HepG2 (cell line): ENCODE results near the gene MRPL14. TPM values are rescaled to one million over a fixed set of nuclear protein-coding genes. Genes with fewer than 3 reads are reported as not detected.

Experiments
- EHMT2 ChIP-seq: fragments of 200-600 bp; sonication (generic); IDR thresholded peaks from 2 replicates; pipeline ENCODE4 v1.7.0; 2017; ENCODE audit warnings: antibody characterized with exemption, low read depth, low read length, borderline replicate concordance
- ELF3 ChIP-seq: IDR thresholded peaks from 2 replicates; pipeline ENCODE4 v1.6.1; 2016; ENCODE audit warnings: missing genetic modification reagents, missing compliant biosample characterization
- FOSL2 ChIP-seq: sonication (generic); formaldehyde crosslinking; IDR thresholded peaks from 2 replicates; pipeline ENCODE4 v1.4.0; 2020; ENCODE audit warnings: missing genetic modification reagents
- HNRNPL ChIP-seq: fragments of 200-400 bp; formaldehyde crosslinking; IDR thresholded peaks from 2 replicates; pipeline ENCODE4 v1.6.1; 2017; ENCODE audit warnings: mild to moderate bottlenecking, low read depth, low read length
- MEF2D ChIP-seq: sonication (generic); formaldehyde crosslinking; IDR thresholded peaks from 2 replicates; pipeline ENCODE4 v1.5.1; 2020; ENCODE audit warnings: mild to moderate bottlenecking, missing genetic modification reagents
- NCOA5 ChIP-seq: sonication (generic); formaldehyde crosslinking; IDR thresholded peaks from 2 replicates; pipeline ENCODE4 v1.4.0; 2020; ENCODE audit warnings: missing genetic modification reagents
- NPAS2 ChIP-seq: sonication (generic); formaldehyde crosslinking; IDR thresholded peaks from 2 replicates; pipeline ENCODE4 v1.8.0; 2022; ENCODE audit warnings: mild to moderate bottlenecking, missing genetic modification reagents, borderline replicate concordance
- NR2C2 ChIP-seq: sonication (generic); formaldehyde crosslinking; IDR thresholded peaks from 2 replicates; pipeline ENCODE4 v1.4.0; 2020; ENCODE audit warnings: missing genetic modification reagents, mild to moderate bottlenecking, moderate library complexity, borderline replicate concordance
- RCOR2 ChIP-seq: IDR thresholded peaks from 2 replicates; pipeline ENCODE4 v1.6.1; 2016; ENCODE audit warnings: missing biosample characterization, missing genetic modification reagents
- SIX1 ChIP-seq: sonication (generic); formaldehyde crosslinking; IDR thresholded peaks from 2 replicates; pipeline ENCODE4 v1.4.0; 2020; ENCODE audit warnings: missing genetic modification reagents, borderline replicate concordance
- SYNCRIP ChIP-seq: fragments of 200-400 bp; formaldehyde crosslinking; IDR thresholded peaks from 2 replicates; pipeline ENCODE4 v1.6.1; 2018; ENCODE audit warnings: mild to moderate bottlenecking, low read depth, low read length; ENCODE audit not compliant: insufficient read depth
- ZFP37 ChIP-seq: sonication (generic); formaldehyde crosslinking; IDR thresholded peaks from 2 replicates; pipeline ENCODE4 v1.4.0; 2020; ENCODE audit warnings: missing genetic modification reagents, borderline replicate concordance
- ZFY ChIP-seq: sonication (generic); formaldehyde crosslinking; IDR thresholded peaks from 2 replicates; pipeline ENCODE4 v1.4.0; 2020; ENCODE audit warnings: missing genetic modification reagents
- ZKSCAN8 ChIP-seq: IDR thresholded peaks from 2 replicates; pipeline ENCODE4 v1.6.1; 2016; ENCODE audit warnings: borderline replicate concordance, missing genetic modification reagents, missing compliant biosample characterization
- ZNF589 ChIP-seq: sonication (generic); formaldehyde crosslinking; conservative IDR thresholded peaks from 2 replicates; pipeline ENCODE4 v1.8.0; 2022; ENCODE audit warnings: mild to moderate bottlenecking, moderate library complexity, missing genetic modification reagents
- ZNF605 ChIP-seq: sonication (generic); formaldehyde crosslinking; IDR thresholded peaks from 2 replicates; pipeline ENCODE4 v1.8.0; 2022; ENCODE audit warnings: mild to moderate bottlenecking, missing genetic modification reagents
- ZNF652 ChIP-seq: IDR thresholded peaks from 2 replicates; pipeline ENCODE4 v1.6.1; 2016; ENCODE audit warnings: low read depth, borderline replicate concordance
- ZNF670 ChIP-seq: sonication (generic); formaldehyde crosslinking; IDR thresholded peaks from 2 replicates; pipeline ENCODE4 v1.8.0; 2022; ENCODE audit warnings: mild to moderate bottlenecking, missing genetic modification reagents, borderline replicate concordance
- ZNF674 ChIP-seq: sonication (generic); formaldehyde crosslinking; IDR thresholded peaks from 2 replicates; pipeline ENCODE4 v1.5.0; 2020; ENCODE audit warnings: low read depth, mild to moderate bottlenecking, missing genetic modification reagents
- ZNF709 ChIP-seq: sonication (generic); formaldehyde crosslinking; IDR thresholded peaks from 2 replicates; pipeline ENCODE4 v1.5.0; 2020; ENCODE audit warnings: mild to moderate bottlenecking, missing genetic modification reagents
- ZNF781 ChIP-seq: sonication (generic); formaldehyde crosslinking; IDR thresholded peaks from 2 replicates; pipeline ENCODE4 v1.5.1; 2020; ENCODE audit warnings: borderline replicate concordance, mild to moderate bottlenecking, missing genetic modification reagents; ENCODE audit errors: not compliant biosample characterization
- ZNF878 ChIP-seq: sonication (generic); formaldehyde crosslinking; IDR thresholded peaks from 2 replicates; pipeline ENCODE4 v1.8.1; 2023; ENCODE audit warnings: mild to moderate bottlenecking, missing genetic modification reagents, moderate library complexity
- polyA plus RNA-seq, 8 experiments: library from polyadenylated mRNA; depleted of rRNA in 3 of 8; stranded (reverse) in 7 of 8; unstranded in 1 of 8; fragments of >200 nt; fragmentation: Illumina TruSeq in 4 of 8; extraction: Trizol in 4 of 8; gene quantifications; 2 replicates each; pipeline versions ENCODE4 v1.2.1 to v1.2.3, GENCODE V29; 2011 to 2016; ENCODE audit warnings: low read depth in 4 of 8, missing spikeins in 1 of 8, mixed read lengths in 1 of 8; ENCODE audit not compliant: insufficient read depth in 1 of 8
- total RNA-seq, 5 experiments: library from RNA; depleted of rRNA; stranded (reverse); fragments of >200 nt; fragmentation: Illumina TruSeq; extraction: Trizol; gene quantifications; 2 replicates each; pipeline ENCODE4 v1.2.3, GENCODE V29; 2016; ENCODE audit warnings: low read depth in 1 of 5
- TF ChIP-seq, protein P1 (sequence below): sonication (generic); formaldehyde crosslinking; IDR thresholded peaks from 2 replicates; pipeline ENCODE4 v1.9.0; 2022; ENCODE audit warnings: low read depth, missing genetic modification reagents
- TF ChIP-seq, protein P2 (sequence below): sonication (generic); formaldehyde crosslinking; IDR thresholded peaks from 2 replicates; pipeline ENCODE4 v1.4.0; 2020; ENCODE audit warnings: missing genetic modification reagents
- TF ChIP-seq, protein P3 (sequence below): sonication (generic); formaldehyde crosslinking; IDR thresholded peaks from 2 replicates; pipeline ENCODE4 v1.9.0; 2021; ENCODE audit warnings: missing genetic modification reagents, borderline replicate concordance
- TF ChIP-seq, protein P4 (sequence below): sonication (generic); formaldehyde crosslinking; IDR thresholded peaks from 2 replicates; pipeline ENCODE4 v1.4.0; 2020; ENCODE audit warnings: mild to moderate bottlenecking, missing genetic modification reagents

MRPL14 gene
- total and polyA plus RNA-seq, 2 of the 13 experiments (the other 11 are each of a cell fraction or from before 2014, with no cell fraction given): 157 to 178 TPM

DNA sequence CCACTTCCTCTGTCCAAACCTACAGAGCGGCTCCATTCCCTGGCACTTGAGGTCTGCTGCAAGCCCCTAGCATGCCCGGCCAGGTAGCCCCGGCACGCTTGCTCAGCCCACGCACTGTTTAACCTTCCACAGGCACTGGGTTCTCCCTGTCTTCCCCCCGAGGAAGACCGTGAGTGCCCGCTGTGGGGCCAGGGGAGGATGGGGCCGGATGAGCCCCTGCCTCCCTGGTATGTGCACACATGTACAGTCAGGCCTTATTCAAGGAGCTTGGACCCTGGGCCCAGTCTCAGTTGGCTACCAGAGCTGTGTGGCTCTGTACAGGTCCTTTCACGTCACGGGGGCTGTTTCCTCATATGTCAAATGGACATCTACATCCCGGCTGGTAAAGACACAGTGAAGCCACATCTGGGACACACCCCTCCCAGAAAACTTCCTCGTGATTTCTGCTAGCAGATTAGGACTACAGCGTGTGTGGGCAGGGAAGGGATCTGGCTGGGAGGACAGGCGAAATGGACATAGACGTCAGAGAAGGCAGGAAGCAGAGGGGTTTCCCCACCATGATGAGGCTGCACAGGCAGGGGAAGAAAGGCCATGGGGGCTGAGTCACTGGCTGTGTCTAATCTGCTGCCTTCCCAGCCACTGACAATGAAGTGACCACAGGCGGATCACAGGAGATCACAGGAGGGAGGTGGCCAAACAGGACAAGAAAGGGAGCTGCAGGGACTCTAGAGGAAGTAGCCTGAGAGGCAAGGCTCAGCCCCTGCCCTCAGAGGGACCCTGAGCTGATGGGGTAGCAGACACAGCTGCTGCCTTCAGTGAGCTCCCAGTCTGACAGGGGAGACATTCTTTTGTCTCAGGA lies 62.9 kb downstream of the MRPL14 start (continued):
- TF ChIP-seq FOSL2 (CRISPR knock-in tag) (peak; percentile 76), ZNF605 (CRISPR knock-in tag) (no peak), ZFY (CRISPR knock-in tag) (no peak), EHMT2 (no peak), SIX1 (CRISPR knock-in tag) (no peak), NR2C2 (CRISPR knock-in tag) (no peak), NPAS2 (CRISPR knock-in tag) (no peak), RCOR2 (CRISPR knock-in tag) (no peak), ZFP37 (no peak), HNRNPL (no peak), ZNF781 (CRISPR knock-in tag) (no peak), ZNF589 (CRISPR knock-in tag) (no peak), ELF3 (CRISPR knock-in tag) (peak; percentile 37; the same call in 1 of the 2 replicates), ZNF670 (CRISPR knock-in tag) (no peak), ZKSCAN8 (CRISPR knock-in tag) (no peak), SYNCRIP (no peak), ZNF674 (CRISPR knock-in tag) (no peak), MEF2D (CRISPR knock-in tag) (no peak; the same call in 1 of the 2 replicates), ZNF709 (no peak), ZNF878 (CRISPR knock-in tag) (no peak), ZNF652 (CRISPR knock-in tag) (no peak), NCOA5 (CRISPR knock-in tag) (no peak)
- TF ChIP-seq, protein P1, sequence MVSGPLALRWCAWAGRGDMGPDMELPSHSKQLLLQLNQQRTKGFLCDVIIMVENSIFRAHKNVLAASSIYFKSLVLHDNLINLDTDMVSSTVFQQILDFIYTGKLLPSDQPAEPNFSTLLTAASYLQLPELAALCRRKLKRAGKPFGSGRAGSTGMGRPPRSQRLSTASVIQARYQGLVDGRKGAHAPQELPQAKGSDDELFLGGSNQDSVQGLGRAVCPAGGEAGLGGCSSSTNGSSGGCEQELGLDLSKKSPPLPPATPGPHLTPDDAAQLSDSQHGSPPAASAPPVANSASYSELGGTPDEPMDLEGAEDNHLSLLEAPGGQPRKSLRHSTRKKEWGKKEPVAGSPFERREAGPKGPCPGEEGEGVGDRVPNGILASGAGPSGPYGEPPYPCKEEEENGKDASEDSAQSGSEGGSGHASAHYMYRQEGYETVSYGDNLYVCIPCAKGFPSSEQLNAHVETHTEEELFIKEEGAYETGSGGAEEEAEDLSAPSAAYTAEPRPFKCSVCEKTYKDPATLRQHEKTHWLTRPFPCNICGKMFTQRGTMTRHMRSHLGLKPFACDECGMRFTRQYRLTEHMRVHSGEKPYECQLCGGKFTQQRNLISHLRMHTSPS (CRISPR knock-in tag): peak; percentile 26; the same call in 1 of the 2 replicates
- TF ChIP-seq, protein P2, sequence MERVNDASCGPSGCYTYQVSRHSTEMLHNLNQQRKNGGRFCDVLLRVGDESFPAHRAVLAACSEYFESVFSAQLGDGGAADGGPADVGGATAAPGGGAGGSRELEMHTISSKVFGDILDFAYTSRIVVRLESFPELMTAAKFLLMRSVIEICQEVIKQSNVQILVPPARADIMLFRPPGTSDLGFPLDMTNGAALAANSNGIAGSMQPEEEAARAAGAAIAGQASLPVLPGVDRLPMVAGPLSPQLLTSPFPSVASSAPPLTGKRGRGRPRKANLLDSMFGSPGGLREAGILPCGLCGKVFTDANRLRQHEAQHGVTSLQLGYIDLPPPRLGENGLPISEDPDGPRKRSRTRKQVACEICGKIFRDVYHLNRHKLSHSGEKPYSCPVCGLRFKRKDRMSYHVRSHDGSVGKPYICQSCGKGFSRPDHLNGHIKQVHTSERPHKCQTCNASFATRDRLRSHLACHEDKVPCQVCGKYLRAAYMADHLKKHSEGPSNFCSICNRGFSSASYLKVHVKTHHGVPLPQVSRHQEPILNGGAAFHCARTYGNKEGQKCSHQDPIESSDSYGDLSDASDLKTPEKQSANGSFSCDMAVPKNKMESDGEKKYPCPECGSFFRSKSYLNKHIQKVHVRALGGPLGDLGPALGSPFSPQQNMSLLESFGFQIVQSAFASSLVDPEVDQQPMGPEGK: no peak
- TF ChIP-seq, protein P3, sequence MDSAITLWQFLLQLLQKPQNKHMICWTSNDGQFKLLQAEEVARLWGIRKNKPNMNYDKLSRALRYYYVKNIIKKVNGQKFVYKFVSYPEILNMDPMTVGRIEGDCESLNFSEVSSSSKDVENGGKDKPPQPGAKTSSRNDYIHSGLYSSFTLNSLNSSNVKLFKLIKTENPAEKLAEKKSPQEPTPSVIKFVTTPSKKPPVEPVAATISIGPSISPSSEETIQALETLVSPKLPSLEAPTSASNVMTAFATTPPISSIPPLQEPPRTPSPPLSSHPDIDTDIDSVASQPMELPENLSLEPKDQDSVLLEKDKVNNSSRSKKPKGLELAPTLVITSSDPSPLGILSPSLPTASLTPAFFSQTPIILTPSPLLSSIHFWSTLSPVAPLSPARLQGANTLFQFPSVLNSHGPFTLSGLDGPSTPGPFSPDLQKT (CRISPR knock-in tag): no peak
- TF ChIP-seq, protein P4, sequence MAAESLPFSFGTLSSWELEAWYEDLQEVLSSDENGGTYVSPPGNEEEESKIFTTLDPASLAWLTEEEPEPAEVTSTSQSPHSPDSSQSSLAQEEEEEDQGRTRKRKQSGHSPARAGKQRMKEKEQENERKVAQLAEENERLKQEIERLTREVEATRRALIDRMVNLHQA (CRISPR knock-in tag): no peak
- TF ChIP-seq, all 625 proteins: peak for 44
